Calu3 (cell line): ENCODE data around the gene KLHL21. TPM values are rescaled to one million over a fixed set of nuclear protein-coding genes. Genes with fewer than 3 reads are reported as not detected.
"Not testable (repeated sequence)": the region's sequence is repeated elsewhere in the genome, so short reads cannot be mapped to it uniquely, and the experiment has no call there.

Experiments
- BruUV-seq: library from RNA; stranded (reverse); fragments of 400-500 nt; replicated peaks from 2 replicates; lab custom pipeline; 2021; lab: Mats Ljungman, UMichigan
- CTCF ChIA-PET: fragments of 300-600 bp; sonication (Branson Sonifier 250); formaldehyde crosslinking; loops from one replicate; lab custom pipeline; 2022; ENCODE audit warnings: antibody characterized with exemption; lab: Charles Lee
- DNase-seq: peaks from one replicate; pipeline ENCODE4 v3.0.0; 2022
- H3K27ac Mint-ChIP-seq: one replicate; pipeline ENCODE4 v1.8.0; 2022; ENCODE audit warnings: mixed read lengths; ENCODE audit not compliant: unreplicated experiment
- H3K27me3 Mint-ChIP-seq: one replicate; pipeline ENCODE4 v1.8.0; 2022; ENCODE audit warnings: mixed read lengths; ENCODE audit not compliant: unreplicated experiment
- H3K36me3 Mint-ChIP-seq: one replicate; pipeline ENCODE4 v1.8.0; 2022; ENCODE audit warnings: mild to moderate bottlenecking, moderate library complexity, mixed read lengths; ENCODE audit not compliant: insufficient read depth, unreplicated experiment
- H3K4me1 Mint-ChIP-seq: one replicate; pipeline ENCODE4 v1.8.0; 2022; ENCODE audit warnings: mild to moderate bottlenecking, low read depth, mixed read lengths; ENCODE audit not compliant: unreplicated experiment
- H3K4me3 Mint-ChIP-seq: one replicate; pipeline ENCODE4 v1.8.0; 2022; ENCODE audit warnings: mild to moderate bottlenecking, low read depth, moderate library complexity, mixed read lengths; ENCODE audit not compliant: unreplicated experiment
- H3K9me3 Mint-ChIP-seq: one replicate; pipeline ENCODE4 v1.8.0; 2022; ENCODE audit warnings: low read depth, mixed read lengths; ENCODE audit not compliant: unreplicated experiment
- CTCF ChIP-seq: fragments of 200-600 bp; IDR thresholded peaks from one replicate; pipeline ENCODE4 v1.8.0; 2022; ENCODE audit warnings: antibody characterized with exemption; ENCODE audit not compliant: unreplicated experiment
- intact Hi-C: fragments of 100-400 bp; cut with micrococcal nuclease; formaldehyde crosslinking; loops from one replicate; pipeline ENCODE4 v1.10.0; 2022; ENCODE audit not compliant: unreplicated experiment
- total RNA-seq: library from RNA; stranded (reverse); gene quantifications from 2 replicates; pipeline ENCODE4 v1.2.3, GENCODE V29; 2022

Gene KLHL21
- total RNA-seq, 1 experiment from 2014 or later: 21.8 TPM

GRCh38 chr1:6570100-6570499 lies 32.6 kb downstream of the KLHL21 start:
- no peak for DNase-seq
- no peak for TF ChIP-seq CTCF
- no peak overlapping the region for H3K4me3 Mint-ChIP-seq
- no TSS peak for BruUV-seq
- peaks cover 58% of the 10 kb centered on the region for H3K27me3 Mint-ChIP-seq
- no peak overlapping the region for H3K27ac Mint-ChIP-seq
- intact Hi-C loops: no loop called here
- no peaks in the 10 kb centered on the region for H3K9me3 Mint-ChIP-seq
- H3K36me3 Mint-ChIP-seq: peaks cover 4% of the 10 kb centered on the region
- H3K4me1 Mint-ChIP-seq: no peaks in the 10 kb centered on the region
- CTCF ChIA-PET: no interaction called here

- Mint-ChIP-seq H3K4me1 (no peaks in the 10 kb centered on the region), H3K9me3 (no peaks in the 10 kb centered on the region), H3K4me3 (no peak overlapping the region), H3K27ac (no peak overlapping the region), H3K27me3 (peaks cover 58% of the 10 kb centered on the region), H3K36me3 (peaks cover 4% of the 10 kb centered on the region)
- DNase-seq: no peak
- CTCF ChIA-PET: no interaction called here
- no peak for TF ChIP-seq CTCF
- no TSS peak for BruUV-seq
- intact Hi-C loops: no loop called here
Measured at GRCh38 chr1:6569033-6569432, 33.6 kb downstream of the KLHL21 start.

- Mint-ChIP-seq H3K4me1 (no peaks in the 10 kb centered on the region), H3K27me3 (no peaks in the 10 kb centered on the region), H3K4me3 (no peak overlapping the region), H3K36me3 (peaks cover 3% of the 10 kb centered on the region), H3K27ac (no peak overlapping the region), H3K9me3 (no peaks in the 10 kb centered on the region)
- TF ChIP-seq CTCF: no peak
- BruUV-seq: no TSS peak
- DNase-seq: no peak
- CTCF ChIA-PET: no interaction called here
- intact Hi-C loops: no loop called here
Measured at GRCh38 chr1:6560267-6560666, 42.4 kb downstream of the KLHL21 start.

- H3K27ac Mint-ChIP-seq, H3K27me3 Mint-ChIP-seq, H3K4me3 Mint-ChIP-seq, H3K4me1 Mint-ChIP-seq, DNase-seq, H3K9me3 Mint-ChIP-seq, BruUV-seq: not testable (repeated sequence)
- CTCF ChIA-PET: interaction anchor here (0.6 to 0.7 kb wide), 2 partner anchors 21 to 622 kb away, joined by 3 to 8 read pairs; no protein-coding TSS in a partner anchor
- H3K36me3 Mint-ChIP-seq: peaks cover 10% of the 10 kb centered on the region
- intact Hi-C loops: loop anchor here (10.0 kb wide), 1 partner anchor 46 kb away; the partner anchor contains the start of gene KLHL21
Measured at GRCh38 chr1:6559161-6559560, 43.5 kb downstream of the KLHL21 start.

GRCh38 chr1:6557597-6557996 lies 45.1 kb downstream of the KLHL21 start:
- intact Hi-C loops: loop anchor here (10.0 kb wide), 1 partner anchor 47 kb away; the partner anchor contains the start of gene KLHL21
- H3K36me3 Mint-ChIP-seq: peaks cover 23% of the 10 kb centered on the region
- no peaks in the 10 kb centered on the region for H3K9me3 Mint-ChIP-seq
- BruUV-seq: no TSS peak
- peaks cover 6% of the 10 kb centered on the region for H3K4me1 Mint-ChIP-seq
- TF ChIP-seq CTCF: no peak
- CTCF ChIA-PET: no interaction called here
- no peak overlapping the region for H3K27ac Mint-ChIP-seq
- no peak for DNase-seq
- no peak overlapping the region for H3K4me3 Mint-ChIP-seq
- H3K27me3 Mint-ChIP-seq: no peaks in the 10 kb centered on the region
